Progenitor cell of endocrine pancreas (in vitro differentiated cells): Measurements from ENCODE around the gene PPFIBP1. TPM values are rescaled to one million over a fixed set of nuclear protein-coding genes. Genes with fewer than 3 reads are reported as not detected.

ENCODE experiments used
- DNase-seq: peaks from one replicate; pipeline ENCODE4 v3.0.0; 2021; ENCODE audit warnings: low spot score; ENCODE audit not compliant: unreplicated experiment
- H3K27ac Mint-ChIP-seq: 2 replicates; pipeline ENCODE4 v1.8.0; 2021; ENCODE audit warnings: mild to moderate bottlenecking, moderate library complexity, mixed read lengths
- H3K27me3 Mint-ChIP-seq: 2 replicates; pipeline ENCODE4 v1.8.0; 2021; ENCODE audit warnings: mixed read lengths
- H3K36me3 Mint-ChIP-seq: 2 replicates; pipeline ENCODE4 v1.8.0; 2022; ENCODE audit warnings: mixed read lengths; ENCODE audit not compliant: insufficient read depth
- H3K4me1 Mint-ChIP-seq: 2 replicates; pipeline ENCODE4 v1.8.0; 2021; ENCODE audit warnings: low read depth, mixed read lengths
- H3K4me3 Mint-ChIP-seq: 2 replicates; pipeline ENCODE4 v1.8.0; 2021; ENCODE audit warnings: low read depth, mild to moderate bottlenecking, moderate library complexity, mixed read lengths
- H3K9me3 Mint-ChIP-seq: 2 replicates; pipeline ENCODE4 v1.8.0; 2021; ENCODE audit warnings: low read depth, mixed read lengths
- total RNA-seq: library from RNA; stranded (reverse); gene quantifications from 2 replicates; pipeline ENCODE4 v1.2.1, GENCODE V29; 2021
- TF ChIP-seq, protein P1 (sequence below): fragments of 200-600 bp; sonication (generic); IDR thresholded peaks from one replicate; pipeline ENCODE4 v1.5.0; 2021; ENCODE audit warnings: antibody characterized with exemption, mild to moderate bottlenecking; ENCODE audit not compliant: unreplicated experiment

Gene PPFIBP1
- total RNA-seq, 1 donor from 2014 or later, result 85.4 TPM

DNA sequence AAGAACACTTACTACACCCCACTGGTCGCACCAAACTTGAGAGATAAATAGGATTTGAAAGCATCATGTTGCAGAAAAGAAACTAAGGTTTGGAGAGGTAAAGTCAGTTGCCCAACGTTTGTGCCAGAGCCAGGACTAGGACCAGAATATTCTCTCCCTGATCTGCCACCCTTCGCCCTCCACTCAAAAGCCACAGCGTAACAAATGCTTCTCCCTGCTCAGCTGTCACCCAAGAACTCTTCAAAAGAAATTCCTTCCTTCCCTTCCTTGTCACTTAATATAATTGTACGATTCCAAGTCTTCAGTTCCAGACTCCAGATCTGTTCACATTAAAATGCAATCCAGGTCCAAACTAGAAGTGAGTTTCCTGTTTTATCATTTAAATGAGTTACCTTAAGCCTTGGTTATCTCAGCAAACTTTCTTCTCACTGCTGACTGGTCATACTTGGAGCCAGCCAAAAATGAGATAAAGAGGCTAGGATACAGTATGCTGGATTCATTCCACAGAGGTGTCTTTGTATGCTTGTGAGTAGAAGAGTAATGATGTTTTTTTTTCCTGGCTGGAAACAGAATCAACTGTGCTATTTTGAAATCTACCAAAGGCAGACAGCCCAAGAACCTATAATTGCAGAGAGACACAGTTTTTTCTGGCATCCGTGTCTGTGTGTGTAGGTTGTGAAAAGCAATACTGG, 12.8 kb upstream of the PPFIBP1 start:
- TF ChIP-seq, protein P1, sequence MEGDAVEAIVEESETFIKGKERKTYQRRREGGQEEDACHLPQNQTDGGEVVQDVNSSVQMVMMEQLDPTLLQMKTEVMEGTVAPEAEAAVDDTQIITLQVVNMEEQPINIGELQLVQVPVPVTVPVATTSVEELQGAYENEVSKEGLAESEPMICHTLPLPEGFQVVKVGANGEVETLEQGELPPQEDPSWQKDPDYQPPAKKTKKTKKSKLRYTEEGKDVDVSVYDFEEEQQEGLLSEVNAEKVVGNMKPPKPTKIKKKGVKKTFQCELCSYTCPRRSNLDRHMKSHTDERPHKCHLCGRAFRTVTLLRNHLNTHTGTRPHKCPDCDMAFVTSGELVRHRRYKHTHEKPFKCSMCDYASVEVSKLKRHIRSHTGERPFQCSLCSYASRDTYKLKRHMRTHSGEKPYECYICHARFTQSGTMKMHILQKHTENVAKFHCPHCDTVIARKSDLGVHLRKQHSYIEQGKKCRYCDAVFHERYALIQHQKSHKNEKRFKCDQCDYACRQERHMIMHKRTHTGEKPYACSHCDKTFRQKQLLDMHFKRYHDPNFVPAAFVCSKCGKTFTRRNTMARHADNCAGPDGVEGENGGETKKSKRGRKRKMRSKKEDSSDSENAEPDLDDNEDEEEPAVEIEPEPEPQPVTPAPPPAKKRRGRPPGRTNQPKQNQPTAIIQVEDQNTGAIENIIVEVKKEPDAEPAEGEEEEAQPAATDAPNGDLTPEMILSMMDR, result no peak
- H3K9me3 Mint-ChIP-seq, result peaks cover 6% of the 10 kb centered on the region
- H3K4me1 Mint-ChIP-seq, result peaks cover 14% of the 10 kb centered on the region
- DNase-seq, result no peak
- no peaks in the 10 kb centered on the region for H3K27me3 Mint-ChIP-seq
- no peaks in the 10 kb centered on the region for H3K36me3 Mint-ChIP-seq
- no peak overlapping the region for H3K4me3 Mint-ChIP-seq
- peak overlapping the region; percentile 12 for H3K27ac Mint-ChIP-seq

DNA sequence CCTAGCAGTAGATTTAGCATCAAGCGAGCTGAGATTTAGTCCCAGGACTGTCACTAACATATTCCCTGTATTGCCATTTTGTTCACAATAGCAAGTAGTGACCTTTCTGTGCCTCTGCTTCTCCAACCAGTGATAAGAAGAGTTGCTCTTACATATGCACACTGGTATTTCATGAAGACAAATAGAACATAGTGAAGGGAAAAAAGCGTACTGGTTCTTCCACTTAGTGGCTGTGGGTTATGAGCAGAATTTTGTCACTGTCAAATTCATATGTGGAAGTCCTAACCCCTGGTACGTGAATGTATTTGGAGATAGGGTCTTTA, 12.3 kb upstream of the PPFIBP1 start:
- Mint-ChIP-seq H3K9me3 (peaks cover 1% of the 10 kb centered on the region), H3K36me3 (no peaks in the 10 kb centered on the region), H3K27ac (peak overlapping the region; percentile 12), H3K4me1 (peaks cover 14% of the 10 kb centered on the region), H3K27me3 (no peaks in the 10 kb centered on the region), H3K4me3 (no peak overlapping the region)
- DNase-seq, result no peak
- TF ChIP-seq, protein P1, result no peak

DNA sequence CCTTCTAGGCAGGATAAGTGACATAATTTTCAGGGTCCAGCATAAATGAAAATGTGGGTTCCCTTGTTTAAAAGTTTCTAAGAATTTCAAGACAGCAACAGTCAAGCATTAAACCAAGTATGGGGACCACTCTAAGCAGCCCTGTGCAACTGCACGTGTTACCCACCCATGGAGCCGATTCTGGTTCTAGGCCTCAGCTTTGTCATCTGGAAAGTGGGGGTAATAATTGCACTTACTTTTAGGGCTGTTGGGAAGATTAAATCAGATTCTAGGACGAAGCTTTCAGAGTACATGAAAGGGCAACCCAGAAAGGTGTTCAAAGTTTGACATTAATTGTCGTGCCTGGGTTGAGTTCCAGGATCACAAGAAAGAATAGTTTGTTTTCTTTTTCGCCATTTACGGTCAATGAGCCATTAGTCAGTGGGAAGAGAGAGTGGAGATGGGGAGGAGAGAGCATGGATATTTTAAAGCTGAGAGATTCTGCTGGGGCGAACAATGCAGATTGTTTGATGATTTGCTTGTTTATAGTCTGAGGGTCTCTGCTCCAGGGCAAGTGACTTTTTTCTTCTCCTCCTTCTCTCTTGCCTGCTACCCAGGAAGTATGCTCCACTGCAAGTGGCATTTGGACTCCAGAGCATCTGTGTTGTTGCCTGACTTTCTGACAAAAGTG, 10.7 kb upstream of the PPFIBP1 start:
- no peak overlapping the region for H3K27ac Mint-ChIP-seq
- H3K27me3 Mint-ChIP-seq, result no peaks in the 10 kb centered on the region
- DNase-seq, result no peak
- no peaks in the 10 kb centered on the region for H3K36me3 Mint-ChIP-seq
- H3K4me3 Mint-ChIP-seq, result no peak overlapping the region
- no peaks in the 10 kb centered on the region for H3K9me3 Mint-ChIP-seq
- peaks cover 20% of the 10 kb centered on the region for H3K4me1 Mint-ChIP-seq
- TF ChIP-seq, protein P1, result no peak

DNA sequence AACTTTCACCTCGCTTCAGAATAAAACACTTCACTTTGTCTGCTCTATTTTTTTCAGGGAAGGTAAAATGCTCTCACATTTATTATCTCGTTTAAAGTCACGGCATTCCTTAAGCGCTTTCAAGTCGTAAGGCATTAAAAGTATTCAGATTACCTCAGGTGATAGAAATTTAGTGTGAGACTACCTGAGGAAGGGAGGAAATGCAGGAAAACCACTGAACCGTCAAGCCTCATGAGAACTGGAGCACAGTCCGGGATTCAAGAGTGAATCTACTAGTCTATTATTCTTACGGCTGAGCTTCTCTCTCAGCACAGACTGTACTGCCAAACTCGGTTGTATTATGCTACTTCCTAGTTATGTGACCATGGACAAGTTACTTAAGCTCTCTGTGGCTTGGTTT, 8.3 kb upstream of the PPFIBP1 start:
- no peak for DNase-seq
- Mint-ChIP-seq H3K36me3 (no peaks in the 10 kb centered on the region), H3K4me1 (peaks cover 20% of the 10 kb centered on the region)

DNA sequence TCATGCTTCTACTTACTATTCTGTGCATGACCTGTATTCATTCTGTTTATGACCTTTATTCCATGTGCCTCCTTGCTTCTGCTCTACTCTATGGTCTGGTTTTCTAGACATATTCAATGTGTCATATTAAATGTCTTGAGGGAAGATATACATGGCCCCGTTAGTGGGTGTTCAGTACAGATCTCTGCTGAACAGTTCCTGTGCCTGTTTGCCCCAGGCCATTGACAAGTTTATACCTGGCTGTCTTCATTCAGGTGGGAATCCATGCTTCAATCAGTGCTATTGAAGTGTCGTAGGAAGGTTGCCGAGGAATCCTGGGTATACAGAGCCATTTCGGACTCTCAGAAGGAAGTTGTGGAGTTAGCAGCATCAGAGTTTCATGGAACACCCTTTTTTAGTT, 7.4 kb upstream of the PPFIBP1 start:
- TF ChIP-seq, protein P1, result no peak
- Mint-ChIP-seq H3K27ac (no peak overlapping the region), H3K4me3 (no peak overlapping the region), H3K4me1 (peaks cover 16% of the 10 kb centered on the region), H3K36me3 (no peaks in the 10 kb centered on the region), H3K27me3 (peaks cover 16% of the 10 kb centered on the region), H3K9me3 (no peaks in the 10 kb centered on the region)
- no peak for DNase-seq

More for the DNA sequence above, 8.3 kb upstream of the PPFIBP1 start:
- no peaks in the 10 kb centered on the region for H3K9me3 Mint-ChIP-seq
- no peak overlapping the region for H3K4me3 Mint-ChIP-seq
- TF ChIP-seq, protein P1, result no peak
- H3K27ac Mint-ChIP-seq, result peak overlapping the region; percentile 42
- H3K27me3 Mint-ChIP-seq, result peaks cover 10% of the 10 kb centered on the region
